GM20431 (cell line): ENCODE data around the gene TSTD2.

Experiments used
- in situ Hi-C: fragments of 300-500 bp; cut with MseI, MboI; formaldehyde crosslinking; loops from one replicate; pipeline ENCODE4 v1.15.0; 2020; ENCODE audit warnings: low sequenced_read_pairs; ENCODE audit not compliant: unreplicated experiment

Gene TSTD2

DNA sequence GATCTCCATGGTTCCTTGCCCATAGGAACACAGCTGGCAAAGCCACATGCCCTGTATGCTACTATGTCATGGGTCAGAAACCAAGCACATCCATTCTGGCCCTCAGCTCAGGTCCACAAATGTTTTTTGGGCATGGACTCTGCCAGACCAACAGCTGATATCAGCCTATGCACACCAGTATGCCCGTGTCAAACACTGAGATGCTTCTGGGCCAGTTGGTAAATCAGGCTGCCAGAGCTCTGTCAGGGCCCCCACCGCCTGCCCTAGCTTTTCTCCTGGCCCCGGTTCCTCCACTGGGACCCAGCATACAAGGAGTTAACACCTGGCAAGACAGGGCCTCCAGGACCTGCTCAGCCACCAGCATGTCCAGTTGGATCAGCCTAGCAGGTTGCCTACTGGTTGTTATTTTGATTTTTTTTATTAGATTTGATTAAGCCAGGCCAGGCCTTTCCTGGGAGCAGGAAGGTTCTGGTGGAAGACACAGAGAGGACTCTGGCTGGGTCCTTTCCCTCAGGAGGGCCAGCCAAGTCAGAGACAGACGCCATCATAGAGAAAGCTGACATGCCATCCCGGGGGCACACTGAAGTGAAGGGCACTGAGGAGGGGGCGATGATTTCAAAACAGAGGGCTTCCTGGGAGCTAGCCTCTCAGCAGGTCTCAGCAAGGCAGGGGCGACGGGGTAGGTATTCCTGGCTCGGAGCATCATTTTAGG, 65.8 kb downstream of the TSTD2 start:
- in situ Hi-C loops: no loop called here

DNA sequence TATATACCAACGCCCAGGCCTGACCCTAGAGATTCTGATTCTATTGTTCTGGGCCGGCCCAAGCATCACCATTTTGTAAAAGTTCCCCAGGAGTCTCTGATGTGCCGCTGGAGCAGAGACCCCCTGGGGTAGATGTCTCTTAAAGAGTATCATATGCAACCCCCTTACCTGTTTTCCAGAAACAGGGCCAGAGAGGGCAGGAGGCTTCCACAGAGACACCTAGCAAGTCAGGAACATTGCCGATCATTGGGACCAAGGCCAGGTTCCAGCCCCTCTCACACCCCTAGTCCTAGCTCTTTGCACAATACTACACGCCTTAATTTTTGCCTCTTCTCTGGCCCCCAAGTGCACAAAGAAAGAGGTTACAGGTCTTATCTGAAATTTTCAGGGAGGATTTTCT, 67.9 kb downstream of the TSTD2 start:
- in situ Hi-C loops: no loop called here

DNA sequence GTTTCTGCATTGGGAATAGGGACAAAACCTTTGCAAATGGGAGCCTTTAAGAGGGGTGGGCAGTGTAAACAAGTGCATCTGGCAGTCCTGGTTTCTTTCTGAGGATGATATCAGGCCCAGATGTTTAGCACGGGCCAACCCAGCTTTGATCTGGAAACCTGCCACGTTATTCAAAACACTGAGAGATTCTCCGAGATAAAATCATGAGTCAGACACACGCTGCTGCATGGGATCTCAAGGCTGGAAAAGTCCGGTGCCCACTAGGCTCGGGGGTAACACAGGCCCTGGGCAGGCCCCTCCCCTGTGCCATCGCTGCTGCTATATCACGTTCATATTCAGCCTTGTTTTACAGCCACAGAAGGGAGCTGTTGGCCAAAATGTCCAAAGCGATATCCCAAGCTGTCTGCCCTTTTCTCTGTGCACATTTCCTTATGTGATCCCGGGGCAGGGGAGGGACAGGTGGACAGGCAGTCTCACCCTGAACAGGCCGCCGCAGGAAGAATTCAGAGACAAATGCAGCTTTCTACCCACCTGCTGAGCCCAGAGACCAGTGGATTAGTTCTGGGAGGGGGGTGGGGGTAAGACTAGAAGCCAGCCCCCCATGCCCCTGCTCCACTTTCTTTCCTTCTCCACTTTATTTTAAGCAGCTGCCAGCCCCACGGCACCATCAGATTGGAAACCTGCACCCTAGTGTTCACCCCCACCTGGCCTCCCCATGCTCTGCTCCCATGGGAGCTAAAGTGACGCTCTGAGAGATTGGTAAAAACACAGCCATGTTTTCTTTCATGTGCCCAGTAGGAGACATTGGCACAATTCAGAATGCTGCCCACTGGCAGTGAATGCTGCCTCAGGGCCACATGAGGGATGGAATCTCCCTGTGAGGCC, 68.6 kb downstream of the TSTD2 start:
- in situ Hi-C loops: no loop called here

DNA sequence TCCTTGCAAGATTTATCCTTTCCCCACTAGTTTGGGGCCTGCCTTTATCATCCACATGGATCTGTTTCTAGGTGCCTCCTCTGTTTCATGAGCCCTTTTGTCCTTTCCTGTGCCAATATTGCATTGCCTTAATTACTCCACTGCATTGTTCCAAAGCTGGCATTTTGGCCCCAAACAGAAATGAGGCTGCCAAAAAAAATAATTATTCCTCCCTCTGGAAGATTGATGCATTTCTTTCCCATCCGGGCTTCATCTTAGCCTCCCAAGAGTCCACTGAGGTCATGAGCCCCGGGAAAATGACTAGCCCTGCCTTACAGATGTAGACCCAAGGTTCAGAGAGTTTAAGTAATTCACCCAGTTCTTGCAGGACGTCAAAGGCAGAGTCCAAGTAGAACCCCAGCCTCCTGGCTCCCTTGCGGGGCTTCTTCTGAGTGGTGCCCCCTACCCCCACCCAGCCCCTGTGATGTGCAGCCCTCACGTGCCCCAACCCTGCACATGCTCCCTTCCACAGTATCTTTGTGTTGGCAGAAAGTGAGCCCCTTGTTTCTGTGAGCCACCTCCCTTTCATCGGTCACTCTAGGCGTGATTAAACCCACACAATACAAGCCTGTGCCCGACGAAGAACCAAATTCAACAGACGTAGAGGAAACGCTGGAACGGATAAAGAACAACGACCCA, 69.6 kb downstream of the TSTD2 start:
- in situ Hi-C loops: no loop called here

DNA sequence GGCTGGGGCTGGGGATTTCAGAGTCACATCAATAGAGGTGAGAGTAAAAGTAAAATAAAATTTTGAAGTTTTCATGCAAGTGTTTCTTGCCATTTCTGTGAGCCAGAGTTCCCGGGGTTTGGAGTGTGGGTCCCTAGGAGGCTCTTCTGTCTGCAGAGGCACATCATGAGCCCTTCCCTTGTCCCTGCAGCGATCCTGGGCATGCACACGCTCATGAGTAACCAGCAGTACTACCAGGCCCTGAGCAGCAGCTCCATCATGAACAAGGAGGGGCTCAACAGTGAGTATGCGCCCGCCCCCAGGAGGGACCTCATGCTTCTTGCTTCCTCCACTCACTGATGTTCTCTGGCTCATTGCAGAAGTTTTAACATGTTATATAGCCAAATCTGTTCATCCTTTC, 70.6 kb downstream of the TSTD2 start:
- in situ Hi-C loops: no loop called here

DNA sequence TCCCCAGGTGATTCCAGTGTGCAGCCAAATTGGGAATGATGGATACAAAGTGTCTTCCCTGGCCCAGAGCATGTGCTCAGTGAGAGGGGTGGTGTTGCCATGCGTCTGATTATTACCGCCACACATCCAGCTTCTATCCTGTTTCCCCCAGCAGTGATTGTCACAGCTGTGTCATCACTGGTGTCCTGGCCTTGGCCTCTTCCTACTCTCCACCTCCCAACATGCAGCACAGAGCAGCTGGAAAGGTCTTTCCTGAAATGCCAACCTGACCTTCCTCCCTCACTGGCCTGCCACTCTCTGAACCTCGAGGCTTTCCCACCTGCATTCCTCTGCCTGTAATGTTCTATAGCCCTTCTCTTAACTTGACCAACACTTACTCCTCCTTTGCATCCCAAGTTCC, 71.7 kb downstream of the TSTD2 start:
- in situ Hi-C loops: no loop called here

DNA sequence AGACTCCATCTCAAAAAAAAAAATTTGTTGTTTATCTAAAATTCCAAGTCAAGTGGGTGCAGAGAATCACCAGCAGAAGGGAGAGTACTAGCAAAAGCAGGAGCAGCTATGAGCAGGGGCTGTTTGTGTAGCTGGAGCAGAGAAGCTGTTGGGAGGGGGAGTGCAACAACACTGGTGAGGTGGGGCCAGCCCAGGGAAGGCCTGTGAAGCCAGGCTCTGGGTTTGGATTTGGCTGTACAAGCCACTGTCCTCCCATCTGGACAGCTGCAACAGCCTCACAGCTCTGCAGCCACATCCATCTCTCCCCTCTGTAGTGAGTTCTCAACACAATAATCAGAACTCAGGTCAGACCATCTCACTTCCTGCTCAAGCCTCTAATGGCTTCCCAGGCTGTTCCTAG, 72.3 kb downstream of the TSTD2 start:
- in situ Hi-C loops: no loop called here

DNA sequence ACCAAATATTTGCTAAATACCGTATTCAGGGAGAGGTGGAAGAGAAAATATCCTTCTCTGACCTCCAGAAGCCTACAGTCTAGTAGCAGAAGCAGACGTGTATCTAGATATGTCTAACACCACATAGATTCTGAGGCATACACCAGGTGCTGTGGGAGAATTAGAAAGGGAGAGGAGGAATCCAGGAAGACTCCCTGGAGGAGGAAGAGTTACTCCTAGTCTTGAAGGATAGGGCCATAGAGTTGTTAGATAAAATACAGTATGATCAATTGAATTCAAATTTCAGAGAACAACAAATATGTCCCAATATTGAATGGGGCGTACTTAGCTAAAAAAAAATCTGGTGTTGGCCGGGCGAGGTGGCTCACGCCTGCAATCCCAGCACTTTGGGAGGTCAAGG, 73.0 kb downstream of the TSTD2 start:
- in situ Hi-C loops: no loop called here

DNA sequence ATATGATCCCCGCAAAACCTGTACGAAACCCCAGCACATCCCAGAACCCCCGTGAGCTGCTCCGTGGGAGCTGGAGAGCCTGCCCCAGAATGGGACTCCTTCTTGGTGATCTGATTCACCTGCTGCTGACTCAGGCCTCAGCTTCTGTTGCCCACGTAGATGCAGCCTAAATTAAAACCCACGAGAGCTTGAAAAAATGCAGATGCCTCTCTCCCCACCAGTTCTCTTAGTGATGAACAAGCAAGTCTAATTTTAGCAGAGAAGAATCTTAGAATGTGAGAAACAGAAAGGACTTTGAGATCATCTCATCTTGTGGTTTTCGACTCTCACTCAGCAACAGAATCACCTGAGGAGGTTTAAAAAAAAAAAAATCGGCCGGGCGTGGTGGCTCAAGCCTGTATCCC, 74.1 kb downstream of the TSTD2 start:
- in situ Hi-C loops: no loop called here

DNA sequence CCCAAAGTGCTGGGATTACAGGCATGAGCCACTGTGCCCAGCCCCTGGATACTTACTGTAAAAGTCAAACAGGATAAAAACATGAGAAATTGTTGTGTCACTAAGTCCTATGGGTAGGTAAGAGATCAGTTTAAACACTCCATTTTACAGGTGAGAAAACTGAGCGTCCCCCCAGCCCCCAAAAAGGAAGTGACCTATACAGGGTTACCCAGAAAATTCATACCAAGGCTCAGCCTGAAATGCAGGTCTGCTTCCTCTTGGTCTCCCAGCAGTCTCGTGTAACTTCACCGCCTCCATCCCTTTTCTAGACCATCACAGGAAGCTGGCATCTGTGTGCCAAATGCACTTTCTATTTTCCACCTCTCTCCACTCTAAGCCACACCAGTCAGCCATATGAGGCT, 74.5 kb downstream of the TSTD2 start:
- in situ Hi-C loops: no loop called here

DNA sequence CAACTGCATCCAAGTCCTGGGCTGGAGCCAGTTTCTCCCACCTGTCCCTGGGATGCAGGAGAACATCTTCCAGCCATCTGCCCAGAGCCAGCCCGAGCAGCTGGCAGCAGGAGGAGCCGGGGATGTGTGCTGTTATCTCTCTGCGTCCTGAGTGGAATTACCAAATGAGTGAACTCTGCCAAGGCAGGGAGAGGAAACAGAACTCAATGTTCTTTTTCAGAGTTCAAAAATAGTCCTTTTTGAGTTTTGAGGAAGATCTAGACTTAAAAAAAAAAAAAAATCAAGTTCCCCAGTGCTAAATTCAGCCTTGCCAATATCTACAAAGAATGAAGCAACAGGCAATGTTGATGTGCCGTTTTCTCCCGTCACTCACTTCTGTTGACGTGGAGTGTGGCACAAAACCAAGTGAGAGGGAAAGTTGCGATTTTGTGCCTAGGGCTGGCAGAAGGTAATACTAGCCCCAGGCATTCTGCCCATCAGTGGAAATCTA, 75.5 kb downstream of the TSTD2 start:
- in situ Hi-C loops: no loop called here

DNA sequence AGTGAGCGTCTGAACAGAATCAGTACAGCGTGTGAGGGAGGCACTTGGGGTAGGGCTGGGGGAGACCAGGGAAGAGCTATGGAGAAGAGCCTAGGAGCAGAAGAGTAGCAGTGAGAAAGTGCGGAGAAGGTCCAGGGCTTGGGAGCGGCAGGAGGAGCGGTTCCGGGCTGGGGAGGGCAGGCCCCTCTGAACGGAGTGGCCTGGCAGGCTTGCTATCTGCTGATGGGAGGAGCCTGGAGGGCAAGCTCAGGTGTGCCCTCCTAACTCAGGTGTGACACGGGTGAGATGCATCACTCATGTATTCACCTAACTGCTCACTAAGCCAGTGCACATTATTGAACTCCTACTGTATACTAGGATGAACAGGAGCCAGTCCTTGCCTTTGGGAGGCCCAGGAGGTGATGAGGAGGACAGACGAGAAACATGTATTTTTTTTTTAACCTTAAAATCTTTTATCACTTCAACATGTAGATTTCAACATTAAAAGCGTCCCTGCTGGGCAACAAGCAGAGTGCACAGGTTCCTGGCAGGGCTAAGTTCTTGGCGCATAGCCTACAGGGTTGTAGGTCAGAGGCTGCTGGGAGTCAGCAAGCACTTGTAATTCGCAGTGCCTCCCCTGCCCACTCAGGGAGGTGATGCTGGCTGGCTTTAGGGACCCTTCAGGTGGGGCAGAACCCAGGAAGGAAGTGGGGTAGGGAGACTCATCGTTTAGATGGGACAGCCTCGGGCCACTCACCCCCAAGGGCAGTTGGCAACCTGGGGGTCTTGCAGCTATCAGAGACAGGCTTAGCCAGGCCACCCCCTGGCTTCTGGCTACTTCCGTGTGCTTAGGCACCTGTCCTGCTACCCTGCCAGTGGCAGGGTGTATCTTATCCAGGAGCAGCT, 76.2 kb downstream of the TSTD2 start:
- in situ Hi-C loops: no loop called here

DNA sequence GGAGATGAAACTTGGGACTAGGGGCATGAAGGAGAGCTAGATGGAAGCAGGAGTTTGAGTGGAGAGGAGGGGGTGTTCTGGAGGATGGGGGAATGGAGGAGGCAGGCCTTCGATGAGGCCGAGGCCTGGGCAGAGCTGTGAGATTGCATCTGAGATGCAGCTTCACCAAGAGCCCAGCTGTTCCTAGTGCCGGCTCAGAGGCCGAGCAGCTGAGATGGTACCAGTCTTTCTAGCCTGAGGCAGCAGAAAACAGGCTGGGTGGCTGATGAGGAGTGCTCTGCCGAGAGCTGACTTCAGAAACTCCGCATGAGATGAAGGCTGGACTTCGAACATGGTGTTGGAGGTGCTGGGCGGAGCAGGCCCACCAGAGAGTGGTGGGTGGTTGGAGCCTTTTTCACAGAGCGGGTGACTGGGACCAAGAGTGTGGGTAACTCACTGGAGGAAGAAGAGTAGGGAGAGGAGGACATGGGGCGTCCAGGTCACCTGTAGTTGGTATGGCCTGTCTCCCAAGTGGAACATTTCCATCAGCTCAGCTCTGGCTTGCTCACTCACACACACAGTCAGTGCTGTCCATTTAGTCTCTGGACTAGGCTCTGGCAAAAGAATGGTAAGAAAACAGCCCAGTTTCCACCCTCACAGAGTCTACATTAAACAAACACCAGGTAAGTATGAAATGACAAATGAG, 77.0 kb downstream of the TSTD2 start:
- in situ Hi-C loops: no loop called here

DNA sequence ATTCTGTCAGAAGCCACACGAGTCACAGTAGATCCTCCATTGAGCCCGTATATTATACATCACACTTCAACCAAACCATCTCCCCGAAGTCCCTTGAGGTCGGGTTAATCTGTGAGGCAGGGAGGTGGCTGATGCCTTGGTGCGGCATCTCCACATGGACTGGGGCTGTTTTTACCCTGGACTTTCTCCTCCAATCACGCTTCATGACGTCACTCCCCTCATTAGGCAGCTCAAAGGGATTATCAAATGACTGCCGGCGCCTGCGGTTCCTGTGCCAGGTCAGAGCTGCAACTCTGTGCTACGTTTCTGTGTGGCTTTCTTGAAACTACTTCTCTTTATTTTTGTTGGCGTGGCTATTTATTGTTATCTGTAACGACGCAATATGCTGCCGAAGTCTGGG, 78.0 kb downstream of the TSTD2 start:
- in situ Hi-C loops: no loop called here

DNA sequence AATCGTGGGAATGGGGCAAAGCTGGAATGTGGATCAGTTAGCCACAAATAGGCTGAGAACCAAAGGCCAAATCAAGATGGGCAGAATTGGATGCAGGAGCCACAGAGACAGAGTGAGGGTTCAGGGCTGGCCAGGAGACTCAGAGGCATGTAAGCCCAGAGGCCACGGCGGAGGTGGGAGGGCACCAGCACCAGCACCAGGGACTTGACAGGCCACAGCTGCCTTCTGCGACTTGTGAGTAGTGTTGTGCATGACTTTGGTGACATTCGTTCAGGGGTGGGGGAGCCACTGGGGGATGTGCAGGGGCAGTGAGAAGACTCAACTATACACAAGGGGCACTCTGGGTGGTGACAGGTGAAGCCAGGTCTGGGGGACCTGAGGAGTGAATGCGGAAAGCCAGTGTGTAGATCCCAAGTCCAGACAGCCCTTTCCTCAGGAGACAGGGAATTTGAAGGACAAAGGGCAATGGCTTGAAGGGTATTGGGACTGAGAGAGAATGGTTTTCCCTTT, 78.5 kb downstream of the TSTD2 start:
- in situ Hi-C loops: no loop called here

DNA sequence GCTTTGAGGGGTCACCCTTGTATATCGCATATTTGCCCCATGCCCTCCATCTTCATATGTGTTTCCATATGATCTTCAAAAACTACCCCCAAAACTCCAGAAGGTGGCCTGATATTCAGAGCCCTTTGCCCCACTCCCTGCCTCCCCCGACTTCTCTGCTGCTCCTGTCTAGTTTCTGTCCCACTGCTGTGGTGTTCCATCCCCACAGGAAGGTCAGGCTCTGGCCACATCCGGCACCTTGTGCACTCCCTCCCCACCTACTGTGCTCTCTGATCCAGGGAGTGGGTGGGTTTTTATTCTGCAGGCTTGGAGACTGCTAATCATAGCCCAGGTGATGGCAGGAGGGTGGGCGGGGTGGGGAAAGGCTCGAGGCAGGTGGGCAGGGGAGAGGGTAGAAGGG, 79.3 kb downstream of the TSTD2 start:
- in situ Hi-C loops: no loop called here

DNA sequence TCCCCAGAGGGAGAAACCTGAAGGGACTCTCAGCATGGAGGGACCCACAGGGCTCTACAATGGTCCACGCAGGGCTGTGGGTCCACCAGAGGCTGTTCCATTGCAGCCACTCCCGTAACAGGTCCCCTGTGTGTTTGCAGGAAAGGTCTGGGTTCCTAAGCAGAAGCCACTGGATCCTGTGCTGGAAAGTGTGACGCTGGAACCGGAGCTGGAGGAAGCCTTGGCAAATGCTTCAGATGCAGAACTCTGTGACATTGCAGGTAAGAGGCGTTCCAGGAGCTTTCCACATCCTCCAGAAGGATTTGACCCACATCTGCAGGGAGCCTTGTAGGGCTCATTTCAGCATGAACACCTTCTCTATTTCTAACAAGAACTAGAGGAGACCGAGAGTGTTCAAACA, 80.0 kb downstream of the TSTD2 start:
- in situ Hi-C loops: no loop called here

DNA sequence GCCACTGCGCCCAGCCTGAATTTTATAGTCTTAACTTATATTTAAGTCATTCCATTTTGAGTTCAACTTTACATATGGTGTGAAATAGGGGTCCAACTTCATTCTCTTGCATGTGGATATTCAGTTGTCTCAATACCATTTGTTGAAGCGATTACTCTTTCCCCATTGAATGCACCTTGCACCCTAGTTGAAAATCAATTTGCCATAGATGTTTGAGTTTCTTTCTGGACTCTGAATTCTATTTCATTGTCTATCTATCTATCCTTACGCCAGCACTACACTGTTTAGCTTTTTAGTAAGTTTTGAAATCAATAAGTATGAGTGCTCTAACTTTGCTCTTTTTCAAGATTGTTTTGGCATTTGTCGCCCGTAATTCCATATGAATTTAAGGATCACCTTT, 81.9 kb downstream of the TSTD2 start:
- in situ Hi-C loops: no loop called here

DNA sequence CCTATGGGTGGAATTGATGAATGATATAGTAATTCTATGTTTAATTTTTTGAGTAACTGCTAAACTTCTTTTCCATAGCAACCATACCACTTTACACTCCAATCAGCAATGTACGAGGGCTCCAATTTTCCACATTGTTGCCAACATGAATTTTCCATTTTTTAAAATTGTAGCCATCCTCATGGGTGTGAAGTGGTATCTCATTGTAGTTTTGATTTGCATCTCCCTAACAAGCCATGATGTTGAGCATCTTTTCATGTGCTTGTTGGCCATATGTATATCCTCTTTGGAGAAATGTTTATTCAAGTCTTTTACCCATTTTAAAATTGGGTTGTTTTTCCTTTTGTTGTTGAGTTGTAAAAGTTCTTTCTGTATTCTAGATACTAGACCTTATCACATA, 82.8 kb downstream of the TSTD2 start:
- in situ Hi-C loops: no loop called here
